DOHH2 (cell line): ENCODE measurements around the gene DNAH7.

ENCODE experiments used
- H3F3A ChIP-seq: fragments of 200-600 bp; sonication (generic), shearing (Covaris generic); 2 replicates; pipeline ENCODE4 v1.6.0; 2016; ENCODE audit warnings: antibody characterized with exemption, mild to moderate bottlenecking; ENCODE audit not compliant: control insufficient read depth, insufficient read depth
- H3K27ac ChIP-seq: fragments of 200-600 bp; sonication (generic); 2 replicates; pipeline ENCODE4 v1.5.1; 2014; ENCODE audit warnings: low read depth, mild to moderate bottlenecking, low read length, moderate library complexity
- H3K27me3 ChIP-seq: fragments of 200-600 bp; sonication (generic); 2 replicates; pipeline ENCODE4 v1.6.1; 2014; ENCODE audit warnings: mild to moderate bottlenecking, low read length, mixed read lengths; ENCODE audit not compliant: control insufficient read depth
- H3K36me3 ChIP-seq: fragments of 200-600 bp; sonication (generic); 2 replicates; pipeline ENCODE4 v1.6.1; 2014; ENCODE audit warnings: mild to moderate bottlenecking, low read length, moderate library complexity, mixed read lengths; ENCODE audit not compliant: control insufficient read depth
- H3K4me1 ChIP-seq: fragments of 200-600 bp; sonication (generic); 2 replicates; pipeline ENCODE4 v1.6.1; 2014; ENCODE audit warnings: mild to moderate bottlenecking, low read length, mixed read lengths; ENCODE audit not compliant: control insufficient read depth
- H3K4me2 ChIP-seq: fragments of 200-600 bp; sonication (generic); 2 replicates; pipeline ENCODE4 v1.6.0; 2014; ENCODE audit warnings: mild to moderate bottlenecking, low read length, moderate library complexity
- H3K4me3 ChIP-seq: fragments of 200-600 bp; sonication (generic); 2 replicates; pipeline ENCODE4 v1.5.1; 2014; ENCODE audit warnings: mild to moderate bottlenecking, low read length, mixed read lengths
- H3K79me2 ChIP-seq: fragments of 200-600 bp; sonication (generic); 2 replicates; pipeline ENCODE4 v1.6.1; 2014; ENCODE audit warnings: mild to moderate bottlenecking, low read length, mixed read lengths; ENCODE audit not compliant: control insufficient read depth
- H3K9me2 ChIP-seq: fragments of 200-600 bp; sonication (generic); replicated peaks from 2 replicates; pipeline ENCODE4 v1.6.1; 2014; ENCODE audit warnings: mild to moderate bottlenecking, low read length, mixed read lengths; ENCODE audit not compliant: control insufficient read depth
- H3K9me3 ChIP-seq: fragments of 200-600 bp; sonication (generic); 2 replicates; pipeline ENCODE4 v1.6.1; 2014; ENCODE audit warnings: antibody characterized with exemption, low read length, mixed read lengths; ENCODE audit not compliant: control insufficient read depth, insufficient read depth
- H4K20me1 ChIP-seq: fragments of 200-600 bp; sonication (generic); 2 replicates; pipeline ENCODE4 v1.6.0; 2014; ENCODE audit warnings: low read depth, mild to moderate bottlenecking, antibody characterized with exemption, low read length, moderate library complexity; ENCODE audit not compliant: control insufficient read depth, insufficient read depth
- EZH2phosphoT487 ChIP-seq: fragments of 200-600 bp; sonication (generic); IDR thresholded peaks from 2 replicates; pipeline ENCODE4 v1.6.1; 2017; ENCODE audit warnings: borderline replicate concordance, mild to moderate bottlenecking, antibody characterized with exemption, low read length, moderate library complexity, mixed read lengths
- TF ChIP-seq, protein P1 (sequence below): fragments of 200-600 bp; sonication (generic); IDR thresholded peaks from one replicate; pipeline ENCODE4 v1.5.1; 2014; ENCODE audit warnings: antibody characterized with exemption, mild to moderate bottlenecking, low read depth, low read length; ENCODE audit not compliant: poor library complexity, severe bottlenecking

Gene DNAH7

GRCh38 chr2:195898505-195899191, 170.0 kb downstream of the DNAH7 start:
- H3K4me2 ChIP-seq: no peak overlapping the region
- no peak overlapping the region for H3K27ac ChIP-seq
- no peaks in the 10 kb centered on the region for H3K79me2 ChIP-seq
- H4K20me1 ChIP-seq: no peaks in the 10 kb centered on the region
- no peak for TF ChIP-seq EZH2phosphoT487
- H3F3A ChIP-seq: no peaks in the 10 kb centered on the region
- no peaks in the 10 kb centered on the region for H3K9me2 ChIP-seq
- no peaks in the 10 kb centered on the region for H3K9me3 ChIP-seq
- no peaks in the 10 kb centered on the region for H3K36me3 ChIP-seq
- H3K27me3 ChIP-seq: no peaks in the 10 kb centered on the region
- H3K4me1 ChIP-seq: no peaks in the 10 kb centered on the region
- H3K4me3 ChIP-seq: no peak overlapping the region

GRCh38 chr2:195891081-195891480, 177.6 kb downstream of the DNAH7 start:
- Histone ChIP-seq H3K79me2 (no peaks in the 10 kb centered on the region), H3K36me3 (no peaks in the 10 kb centered on the region), H3K9me3 (no peaks in the 10 kb centered on the region), H4K20me1 (no peaks in the 10 kb centered on the region), H3K4me3 (no peak overlapping the region), H3K27me3 (no peaks in the 10 kb centered on the region), H3K9me2 (no peaks in the 10 kb centered on the region), H3F3A (no peaks in the 10 kb centered on the region), H3K27ac (no peak overlapping the region), H3K4me1 (no peaks in the 10 kb centered on the region), H3K4me2 (no peak overlapping the region)
- no peak for TF ChIP-seq EZH2phosphoT487
- TF ChIP-seq, protein P1, sequence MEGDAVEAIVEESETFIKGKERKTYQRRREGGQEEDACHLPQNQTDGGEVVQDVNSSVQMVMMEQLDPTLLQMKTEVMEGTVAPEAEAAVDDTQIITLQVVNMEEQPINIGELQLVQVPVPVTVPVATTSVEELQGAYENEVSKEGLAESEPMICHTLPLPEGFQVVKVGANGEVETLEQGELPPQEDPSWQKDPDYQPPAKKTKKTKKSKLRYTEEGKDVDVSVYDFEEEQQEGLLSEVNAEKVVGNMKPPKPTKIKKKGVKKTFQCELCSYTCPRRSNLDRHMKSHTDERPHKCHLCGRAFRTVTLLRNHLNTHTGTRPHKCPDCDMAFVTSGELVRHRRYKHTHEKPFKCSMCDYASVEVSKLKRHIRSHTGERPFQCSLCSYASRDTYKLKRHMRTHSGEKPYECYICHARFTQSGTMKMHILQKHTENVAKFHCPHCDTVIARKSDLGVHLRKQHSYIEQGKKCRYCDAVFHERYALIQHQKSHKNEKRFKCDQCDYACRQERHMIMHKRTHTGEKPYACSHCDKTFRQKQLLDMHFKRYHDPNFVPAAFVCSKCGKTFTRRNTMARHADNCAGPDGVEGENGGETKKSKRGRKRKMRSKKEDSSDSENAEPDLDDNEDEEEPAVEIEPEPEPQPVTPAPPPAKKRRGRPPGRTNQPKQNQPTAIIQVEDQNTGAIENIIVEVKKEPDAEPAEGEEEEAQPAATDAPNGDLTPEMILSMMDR: no peak

- Histone ChIP-seq H3F3A (no peaks in the 10 kb centered on the region), H3K4me2 (no peak overlapping the region), H3K4me3 (no peak overlapping the region), H3K27ac (no peak overlapping the region), H3K9me3 (no peaks in the 10 kb centered on the region), H3K79me2 (no peaks in the 10 kb centered on the region), H3K27me3 (no peaks in the 10 kb centered on the region), H4K20me1 (no peaks in the 10 kb centered on the region), H3K4me1 (no peaks in the 10 kb centered on the region), H3K36me3 (no peaks in the 10 kb centered on the region), H3K9me2 (no peaks in the 10 kb centered on the region)
- TF ChIP-seq, protein P1: no peak
- TF ChIP-seq EZH2phosphoT487: no peak
These were observed 189.5 kb downstream of the DNAH7 start for GRCh38 chr2:195879153-195879552.

DNA sequence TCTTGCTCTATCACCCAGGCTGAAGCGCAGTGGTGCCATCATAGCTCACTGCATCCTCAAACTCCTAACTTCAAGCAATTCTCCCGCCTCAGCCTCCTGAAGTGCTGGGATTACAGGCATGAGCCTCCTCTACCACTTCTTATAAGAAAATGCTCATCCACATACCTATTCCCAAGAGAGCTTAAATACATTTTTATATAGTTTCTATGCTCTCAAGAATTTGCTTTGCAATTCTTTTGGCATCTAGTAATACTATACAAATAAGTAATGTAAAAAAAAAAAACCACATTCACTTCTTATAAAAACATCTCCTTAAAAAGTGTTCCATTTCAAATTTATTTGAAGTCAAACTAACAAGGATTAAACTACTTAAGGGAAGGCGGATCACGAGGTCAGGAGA, 197.3 kb downstream of the DNAH7 start:
- no peaks in the 10 kb centered on the region for H3K27me3 ChIP-seq
- no peaks in the 10 kb centered on the region for H3F3A ChIP-seq
- H3K79me2 ChIP-seq: no peaks in the 10 kb centered on the region
- H3K4me2 ChIP-seq: no peak overlapping the region
- no peaks in the 10 kb centered on the region for H3K9me2 ChIP-seq
- no peaks in the 10 kb centered on the region for H3K4me1 ChIP-seq
- no peak overlapping the region for H3K4me3 ChIP-seq
- no peak overlapping the region for H3K27ac ChIP-seq
- no peak for TF ChIP-seq EZH2phosphoT487
- TF ChIP-seq, protein P1: no peak
- H3K36me3 ChIP-seq: no peaks in the 10 kb centered on the region
- H3K9me3 ChIP-seq: no peaks in the 10 kb centered on the region
- no peaks in the 10 kb centered on the region for H4K20me1 ChIP-seq
